Activated CD4-positive, alpha-beta memory T cell treated with anti-CD3 and anti-CD28 coated beads for 36 hours (primary cell): ENCODE measurements around the gene FMN1. TPM values are rescaled to one million over a fixed set of nuclear protein-coding genes. Genes with fewer than 3 reads are reported as not detected.

Experiments used
- CTCF ChIA-PET: fragments of 350-600 bp; sonication (Branson Sonifier 250); formaldehyde crosslinking; loops from one replicate; lab custom pipeline; 2021; ENCODE audit warnings: antibody characterized with exemption, inconsistent platforms; lab: Charles Lee
- POLR2A ChIA-PET: fragments of 350-600 bp; sonication (Branson Sonifier 250); formaldehyde crosslinking; loops from one replicate; lab custom pipeline; 2021; ENCODE audit warnings: antibody characterized with exemption; lab: Charles Lee
- DNase-seq: peaks from one replicate; pipeline ENCODE4 v3.0.0-alpha.2; 2020
- H3K27ac Mint-ChIP-seq: one replicate; pipeline ENCODE4 v1.8.0; 2021; ENCODE audit warnings: mixed read lengths
- H3K27me3 Mint-ChIP-seq: one replicate; pipeline ENCODE4 v1.8.0; 2021; ENCODE audit warnings: mixed read lengths
- H3K36me3 Mint-ChIP-seq: one replicate; pipeline ENCODE4 v1.8.0; 2021; ENCODE audit warnings: mixed read lengths
- H3K4me1 Mint-ChIP-seq: one replicate; pipeline ENCODE4 v1.8.0; 2021; ENCODE audit warnings: low read depth, mixed read lengths
- H3K4me3 Mint-ChIP-seq: one replicate; pipeline ENCODE4 v1.8.0; 2021; ENCODE audit warnings: mild to moderate bottlenecking, mixed read lengths
- H3K9me3 Mint-ChIP-seq: one replicate; pipeline ENCODE4 v1.8.0; 2021; ENCODE audit warnings: mixed read lengths
- intact Hi-C: fragments of 100-400 bp; cut with micrococcal nuclease; formaldehyde crosslinking; loops from one replicate; pipeline ENCODE4 v1.15.1; 2023
- total RNA-seq, 2 experiments: library from RNA; stranded (reverse); gene quantifications; one replicate each; pipeline ENCODE4 v1.2.3, GENCODE V29; 2021

Gene FMN1
- total RNA-seq, 2 experiments from 2014 or later, result 0.05 TPM; not detected in 1

- ChIA-PET POLR2A (no interaction called here), CTCF (interaction anchor here (0.9 kb wide), 1 partner anchor 87 kb away, joined by 3 read pairs; no protein-coding TSS in a partner anchor)
- H3K27me3 Mint-ChIP-seq, result peaks cover 23% of the 10 kb centered on the region
- H3K4me1 Mint-ChIP-seq, result no peaks in the 10 kb centered on the region
- no peaks in the 10 kb centered on the region for H3K36me3 Mint-ChIP-seq
- intact Hi-C loops, result no loop called here
- no peaks in the 10 kb centered on the region for H3K9me3 Mint-ChIP-seq
- no peak overlapping the region for H3K27ac Mint-ChIP-seq
- no peak for DNase-seq
- no peak overlapping the region for H3K4me3 Mint-ChIP-seq
Observed at GRCh38 chr15:32757426-32757825, 437.1 kb downstream of the FMN1 start.

GRCh38 chr15:32750979-32751378 lies 443.5 kb downstream of the FMN1 start:
- ChIA-PET POLR2A (no interaction called here), CTCF (no interaction called here)
- Mint-ChIP-seq H3K4me1 (no peaks in the 10 kb centered on the region), H3K27me3 (peaks cover 2% of the 10 kb centered on the region), H3K4me3 (no peak overlapping the region), H3K9me3 (no peaks in the 10 kb centered on the region), H3K27ac (no peak overlapping the region), H3K36me3 (no peaks in the 10 kb centered on the region)
- intact Hi-C loops, result no loop called here
- DNase-seq, result no peak

- Mint-ChIP-seq H3K4me1 (no peaks in the 10 kb centered on the region), H3K36me3 (no peaks in the 10 kb centered on the region), H3K27ac (no peak overlapping the region), H3K4me3 (no peak overlapping the region), H3K9me3 (no peaks in the 10 kb centered on the region), H3K27me3 (peaks cover 4% of the 10 kb centered on the region)
- DNase-seq, result no peak
- CTCF ChIA-PET, result no interaction called here
- intact Hi-C loops, result no loop called here
- POLR2A ChIA-PET, result no interaction called here
Observed at GRCh38 chr15:32747921-32748342, 446.6 kb downstream of the FMN1 start.

GRCh38 chr15:32746116-32746857 lies 448.2 kb downstream of the FMN1 start:
- no peak overlapping the region for H3K27ac Mint-ChIP-seq
- ChIA-PET CTCF (no interaction called here), POLR2A (no interaction called here)
- H3K36me3 Mint-ChIP-seq, result no peaks in the 10 kb centered on the region
- no peaks in the 10 kb centered on the region for H3K9me3 Mint-ChIP-seq
- no peak overlapping the region for H3K4me3 Mint-ChIP-seq
- H3K27me3 Mint-ChIP-seq, result peaks cover 7% of the 10 kb centered on the region
- H3K4me1 Mint-ChIP-seq, result no peaks in the 10 kb centered on the region
- intact Hi-C loops, result no loop called here
- no peak for DNase-seq

GRCh38 chr15:32743411-32744140 lies 450.9 kb downstream of the FMN1 start:
- Mint-ChIP-seq H3K4me3 (no peak overlapping the region), H3K4me1 (no peaks in the 10 kb centered on the region), H3K27me3 (peaks cover 7% of the 10 kb centered on the region), H3K36me3 (no peaks in the 10 kb centered on the region), H3K9me3 (no peaks in the 10 kb centered on the region), H3K27ac (no peak overlapping the region)
- POLR2A ChIA-PET, result no interaction called here
- DNase-seq, result no peak
- CTCF ChIA-PET, result no interaction called here
- intact Hi-C loops, result no loop called here

- H3K27ac Mint-ChIP-seq, result no peak overlapping the region
- DNase-seq, result no peak
- ChIA-PET POLR2A (no interaction called here), CTCF (no interaction called here)
- intact Hi-C loops, result no loop called here
- no peaks in the 10 kb centered on the region for H3K36me3 Mint-ChIP-seq
- H3K4me1 Mint-ChIP-seq, result no peaks in the 10 kb centered on the region
- no peaks in the 10 kb centered on the region for H3K9me3 Mint-ChIP-seq
- no peak overlapping the region for H3K4me3 Mint-ChIP-seq
- H3K27me3 Mint-ChIP-seq, result peaks cover 17% of the 10 kb centered on the region
Observed at GRCh38 chr15:32739522-32740063, 454.9 kb downstream of the FMN1 start.

GRCh38 chr15:32738666-32739065 lies 455.8 kb downstream of the FMN1 start:
- H3K4me1 Mint-ChIP-seq, result no peaks in the 10 kb centered on the region
- ChIA-PET POLR2A (no interaction called here), CTCF (no interaction called here)
- intact Hi-C loops, result no loop called here
- H3K9me3 Mint-ChIP-seq, result no peaks in the 10 kb centered on the region
- H3K27ac Mint-ChIP-seq, result no peak overlapping the region
- peaks cover 19% of the 10 kb centered on the region for H3K27me3 Mint-ChIP-seq
- DNase-seq, result no peak
- H3K36me3 Mint-ChIP-seq, result no peaks in the 10 kb centered on the region
- no peak overlapping the region for H3K4me3 Mint-ChIP-seq

- DNase-seq, result no peak
- ChIA-PET POLR2A (no interaction called here), CTCF (no interaction called here)
- Mint-ChIP-seq H3K27ac (no peak overlapping the region), H3K27me3 (peaks cover 14% of the 10 kb centered on the region), H3K9me3 (no peaks in the 10 kb centered on the region), H3K4me1 (no peaks in the 10 kb centered on the region), H3K4me3 (no peak overlapping the region), H3K36me3 (no peaks in the 10 kb centered on the region)
- intact Hi-C loops, result no loop called here
Observed at GRCh38 chr15:32737304-32737703, 457.2 kb downstream of the FMN1 start.

GRCh38 chr15:32736701-32737061 lies 457.8 kb downstream of the FMN1 start:
- CTCF ChIA-PET, result no interaction called here
- DNase-seq, result no peak
- no peak overlapping the region for H3K4me3 Mint-ChIP-seq
- no peak overlapping the region for H3K27ac Mint-ChIP-seq
- H3K9me3 Mint-ChIP-seq, result no peaks in the 10 kb centered on the region
- no peaks in the 10 kb centered on the region for H3K4me1 Mint-ChIP-seq
- H3K27me3 Mint-ChIP-seq, result peaks cover 14% of the 10 kb centered on the region
- intact Hi-C loops, result no loop called here
- POLR2A ChIA-PET, result no interaction called here
- no peaks in the 10 kb centered on the region for H3K36me3 Mint-ChIP-seq

GRCh38 chr15:32735989-32736700 lies 458.4 kb downstream of the FMN1 start:
- ChIA-PET POLR2A (no interaction called here), CTCF (no interaction called here)
- no peaks in the 10 kb centered on the region for H3K36me3 Mint-ChIP-seq
- no peak overlapping the region for H3K4me3 Mint-ChIP-seq
- H3K27ac Mint-ChIP-seq, result no peak overlapping the region
- no peaks in the 10 kb centered on the region for H3K4me1 Mint-ChIP-seq
- H3K9me3 Mint-ChIP-seq, result no peaks in the 10 kb centered on the region
- no peak for DNase-seq
- intact Hi-C loops, result no loop called here
- peaks cover 14% of the 10 kb centered on the region for H3K27me3 Mint-ChIP-seq

GRCh38 chr15:32733281-32733680 lies 461.2 kb downstream of the FMN1 start:
- H3K27me3 Mint-ChIP-seq, result peaks cover 25% of the 10 kb centered on the region
- H3K9me3 Mint-ChIP-seq, result no peaks in the 10 kb centered on the region
- POLR2A ChIA-PET, result no interaction called here
- no peak overlapping the region for H3K4me3 Mint-ChIP-seq
- no peaks in the 10 kb centered on the region for H3K36me3 Mint-ChIP-seq
- H3K27ac Mint-ChIP-seq, result no peak overlapping the region
- intact Hi-C loops, result no loop called here
- no peaks in the 10 kb centered on the region for H3K4me1 Mint-ChIP-seq
- no peak for DNase-seq
- CTCF ChIA-PET, result no interaction called here

- Mint-ChIP-seq H3K4me1 (no peaks in the 10 kb centered on the region), H3K9me3 (no peaks in the 10 kb centered on the region), H3K4me3 (no peak overlapping the region), H3K36me3 (no peaks in the 10 kb centered on the region), H3K27me3 (peaks cover 28% of the 10 kb centered on the region), H3K27ac (no peak overlapping the region)
- DNase-seq, result no peak
- intact Hi-C loops, result no loop called here
- ChIA-PET POLR2A (no interaction called here), CTCF (no interaction called here)
Observed at GRCh38 chr15:32732574-32733157, 461.8 kb downstream of the FMN1 start.
